SU-DHL-6 (cell line): Measurements from ENCODE around the gene REXO4.

ENCODE experiments used
- H2AFZ ChIP-seq: fragments of 200-600 bp; sonication (generic); 2 replicates; pipeline ENCODE4 v1.6.1; 2014; ENCODE audit warnings: low read depth, mild to moderate bottlenecking, moderate library complexity, mixed read lengths, antibody characterized with exemption, low read length; ENCODE audit not compliant: severe bottlenecking
- H3F3A ChIP-seq: fragments of 200-600 bp; shearing (Covaris generic); 2 replicates; pipeline ENCODE4 v1.6.0; 2016; ENCODE audit warnings: antibody characterized with exemption, mild to moderate bottlenecking; ENCODE audit not compliant: insufficient read depth
- H3K27ac ChIP-seq: fragments of 200-600 bp; sonication (generic); 2 replicates; pipeline ENCODE4 v1.5.1; 2016; ENCODE audit warnings: low read depth, mild to moderate bottlenecking, low read length, moderate library complexity, mixed read lengths
- H3K27me3 ChIP-seq: fragments of 200-600 bp; sonication (generic), shearing (Covaris generic); 2 replicates; pipeline ENCODE4 v1.6.0; 2014; ENCODE audit warnings: mild to moderate bottlenecking, low read length
- H3K36me3 ChIP-seq: fragments of 200-600 bp; sonication (generic); 2 replicates; pipeline ENCODE4 v1.6.1; 2014; ENCODE audit warnings: mild to moderate bottlenecking, low read length, mixed read lengths
- H3K4me2 ChIP-seq: fragments of 300-600, 200-600 bp; shearing (Covaris generic), sonication (generic); 2 replicates; pipeline ENCODE4 v1.6.0; 2014; ENCODE audit warnings: low read length, low read depth, mild to moderate bottlenecking; ENCODE audit not compliant: poor library complexity, severe bottlenecking
- H3K4me3 ChIP-seq: fragments of 200-600 bp; sonication (generic); 2 replicates; pipeline ENCODE4 v1.5.1; 2014; ENCODE audit warnings: antibody characterized with exemption, low read length, mild to moderate bottlenecking, mixed read lengths; ENCODE audit not compliant: insufficient read depth, poor library complexity, severe bottlenecking
- H3K79me2 ChIP-seq: fragments of 200-600 bp; sonication (generic); 2 replicates; pipeline ENCODE4 v1.6.1; 2014; ENCODE audit warnings: mild to moderate bottlenecking, low read length, moderate library complexity; ENCODE audit not compliant: insufficient read depth
- H3K9ac ChIP-seq: fragments of 200-600 bp; sonication (generic); 2 replicates; pipeline ENCODE4 v1.7.0; 2014; ENCODE audit warnings: mild to moderate bottlenecking, low read length
- H3K9me2 ChIP-seq: fragments of 200-600 bp; sonication (generic); replicated peaks from 2 replicates; pipeline ENCODE4 v1.6.1; 2014; ENCODE audit warnings: low read length; ENCODE audit not compliant: insufficient read depth
- H3K9me3 ChIP-seq: fragments of 200-600 bp; sonication (generic); 2 replicates; pipeline ENCODE4 v1.6.1; 2014; ENCODE audit warnings: low read length, mixed read lengths; ENCODE audit not compliant: insufficient read depth
- H4K20me1 ChIP-seq: fragments of 200-600 bp; sonication (generic); 2 replicates; pipeline ENCODE4 v1.6.1; 2014; ENCODE audit warnings: low read depth, mild to moderate bottlenecking, antibody characterized with exemption, low read length, moderate library complexity, mixed read lengths
- CTCF ChIP-seq: fragments of 200-600 bp; sonication (generic); IDR thresholded peaks from one replicate; pipeline ENCODE4 v1.5.1; 2017; ENCODE audit warnings: antibody characterized with exemption, mild to moderate bottlenecking, low read length, moderate library complexity; ENCODE audit not compliant: insufficient read depth, poor library complexity, severe bottlenecking
- EZH2phosphoT487 ChIP-seq: fragments of 200-600 bp; sonication (generic), shearing (Covaris generic); conservative IDR thresholded peaks from 2 replicates; pipeline ENCODE4 v1.6.1; 2018; ENCODE audit warnings: mild to moderate bottlenecking, antibody characterized with exemption, low read length, moderate library complexity, mixed read lengths

REXO4 gene

GRCh38 chr9:133372144-133372543, 45.7 kb downstream of the REXO4 start:
- no peaks in the 10 kb centered on the region; the same call in 1 of the 2 replicates for H4K20me1 ChIP-seq
- no peaks in the 10 kb centered on the region for H3K9me3 ChIP-seq
- no peak overlapping the region for H3K4me2 ChIP-seq
- H3K9ac ChIP-seq: no peak overlapping the region
- no peak overlapping the region for H3K27ac ChIP-seq
- TF ChIP-seq EZH2phosphoT487 (no peak), CTCF (no peak)
- no peaks in the 10 kb centered on the region for H3K36me3 ChIP-seq
- no peaks in the 10 kb centered on the region for H3K9me2 ChIP-seq
- no peak overlapping the region for H3K4me3 ChIP-seq
- H3F3A ChIP-seq: peaks cover 5% of the 10 kb centered on the region; the same call in 1 of the 2 replicates
- peaks cover 77% of the 10 kb centered on the region for H3K79me2 ChIP-seq
- H3K27me3 ChIP-seq: no peaks in the 10 kb centered on the region
- H2AFZ ChIP-seq: no peak overlapping the region

- TF ChIP-seq EZH2phosphoT487: no peak
- H4K20me1 ChIP-seq: no peaks in the 10 kb centered on the region; the same call in 1 of the 2 replicates
- H3K36me3 ChIP-seq: 0 out of 2 replicates have a peak, but pooled peaks cover under 1% of the 10 kb centered on the region
- H3F3A ChIP-seq: no peaks in the 10 kb centered on the region
- H3K9me2 ChIP-seq: no peaks in the 10 kb centered on the region
- H3K27me3 ChIP-seq: no peaks in the 10 kb centered on the region
- H3K9ac ChIP-seq: no peak overlapping the region
- peaks cover 82% of the 10 kb centered on the region for H3K79me2 ChIP-seq
- no peak overlapping the region for H3K4me2 ChIP-seq
- no peaks in the 10 kb centered on the region for H3K9me3 ChIP-seq
- no peak overlapping the region for H3K27ac ChIP-seq
- H2AFZ ChIP-seq: no peak overlapping the region
- H3K4me3 ChIP-seq: no peak overlapping the region
Measured at GRCh38 chr9:133371261-133371711, 46.5 kb downstream of the REXO4 start.

- Histone ChIP-seq H3K27me3 (no peaks in the 10 kb centered on the region), H2AFZ (no peak overlapping the region), H3K36me3 (peaks cover 6% of the 10 kb centered on the region; the same call in 1 of the 2 replicates), H3K27ac (no peak overlapping the region), H4K20me1 (no peaks in the 10 kb centered on the region; the same call in 1 of the 2 replicates), H3F3A (no peaks in the 10 kb centered on the region), H3K4me2 (no peak overlapping the region), H3K9ac (no peak overlapping the region), H3K79me2 (peaks cover 86% of the 10 kb centered on the region), H3K9me3 (no peaks in the 10 kb centered on the region), H3K4me3 (no peak overlapping the region), H3K9me2 (no peaks in the 10 kb centered on the region)
- no peak for TF ChIP-seq CTCF
- no peak for TF ChIP-seq EZH2phosphoT487
Measured at GRCh38 chr9:133370685-133371084, 47.1 kb downstream of the REXO4 start.

- Histone ChIP-seq H3K9me2 (no peaks in the 10 kb centered on the region), H3F3A (no peaks in the 10 kb centered on the region), H3K4me2 (no peak overlapping the region), H4K20me1 (no peaks in the 10 kb centered on the region; the same call in 1 of the 2 replicates), H3K36me3 (peaks cover 6% of the 10 kb centered on the region; the same call in 1 of the 2 replicates), H3K9me3 (no peaks in the 10 kb centered on the region), H3K27ac (no peak overlapping the region), H3K4me3 (no peak overlapping the region), H3K9ac (no peak overlapping the region), H2AFZ (no peak overlapping the region), H3K27me3 (no peaks in the 10 kb centered on the region), H3K79me2 (peaks cover 79% of the 10 kb centered on the region)
- TF ChIP-seq CTCF (no peak), EZH2phosphoT487 (no peak)
Measured at GRCh38 chr9:133369933-133370332, 47.9 kb downstream of the REXO4 start.
